GM12875 (cell line): ENCODE data around the gene CD226.
A peak's percentile ranks its signal among the peaks of the same experiment; 100 is the strongest.

ENCODE experiments used
- H3K4me3 ChIP-seq: one replicate; pipeline ENCODE4 v1.5.1; 2011; ENCODE audit warnings: low read depth, low read length, control low read depth
- TF ChIP-seq, protein P1 (sequence below): IDR thresholded peaks from 2 replicates; pipeline ENCODE4 v1.5.1; 2011; ENCODE audit warnings: low read depth, mild to moderate bottlenecking, control low read depth, inconsistent platforms, low read length, moderate library complexity, borderline replicate concordance; ENCODE audit not compliant: insufficient read depth

Gene CD226

DNA sequence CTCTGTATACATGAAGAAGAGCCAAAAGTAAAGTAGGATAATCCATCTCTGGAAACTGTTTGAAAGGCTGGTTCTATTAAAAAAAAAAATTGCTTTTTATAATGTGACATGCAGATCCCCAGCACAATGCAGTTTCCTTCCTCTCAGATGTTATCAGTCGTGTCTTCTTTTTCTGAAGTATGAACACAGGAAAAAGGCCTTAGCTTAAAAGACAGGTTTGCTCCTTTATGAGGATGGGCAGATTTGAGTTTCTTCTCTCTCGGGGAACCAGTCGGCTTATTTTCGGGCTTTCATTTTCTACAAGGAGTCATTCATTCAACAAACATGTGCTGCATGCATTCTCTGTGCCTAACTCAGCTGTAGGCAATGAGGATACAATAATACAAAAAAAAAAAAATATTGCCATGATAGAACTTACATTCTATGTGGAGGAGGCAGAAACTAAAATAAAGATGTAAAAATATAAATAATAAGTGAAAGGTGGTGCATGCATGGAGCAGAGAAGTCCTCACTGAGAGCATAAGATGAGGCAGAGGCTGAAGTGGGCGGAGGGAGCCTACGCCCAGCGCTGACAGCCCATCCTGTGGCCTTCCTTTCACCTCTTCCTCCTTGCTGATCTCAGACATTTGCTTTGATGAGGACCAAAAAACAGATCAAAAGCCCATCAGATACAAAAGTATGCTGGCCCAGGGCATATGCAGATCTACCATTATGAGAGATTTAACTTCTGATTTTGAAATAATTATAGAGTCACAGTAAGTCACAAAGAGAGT is at the start of gene CD226:
TSS of gene CD226 (minus strand) at position 513 of the 773 bp plus-strand sequence. CDS start at position 46, 467 bp downstream.
- TF ChIP-seq, protein P1, sequence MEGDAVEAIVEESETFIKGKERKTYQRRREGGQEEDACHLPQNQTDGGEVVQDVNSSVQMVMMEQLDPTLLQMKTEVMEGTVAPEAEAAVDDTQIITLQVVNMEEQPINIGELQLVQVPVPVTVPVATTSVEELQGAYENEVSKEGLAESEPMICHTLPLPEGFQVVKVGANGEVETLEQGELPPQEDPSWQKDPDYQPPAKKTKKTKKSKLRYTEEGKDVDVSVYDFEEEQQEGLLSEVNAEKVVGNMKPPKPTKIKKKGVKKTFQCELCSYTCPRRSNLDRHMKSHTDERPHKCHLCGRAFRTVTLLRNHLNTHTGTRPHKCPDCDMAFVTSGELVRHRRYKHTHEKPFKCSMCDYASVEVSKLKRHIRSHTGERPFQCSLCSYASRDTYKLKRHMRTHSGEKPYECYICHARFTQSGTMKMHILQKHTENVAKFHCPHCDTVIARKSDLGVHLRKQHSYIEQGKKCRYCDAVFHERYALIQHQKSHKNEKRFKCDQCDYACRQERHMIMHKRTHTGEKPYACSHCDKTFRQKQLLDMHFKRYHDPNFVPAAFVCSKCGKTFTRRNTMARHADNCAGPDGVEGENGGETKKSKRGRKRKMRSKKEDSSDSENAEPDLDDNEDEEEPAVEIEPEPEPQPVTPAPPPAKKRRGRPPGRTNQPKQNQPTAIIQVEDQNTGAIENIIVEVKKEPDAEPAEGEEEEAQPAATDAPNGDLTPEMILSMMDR: no peak
- peak within 1 kb of the TSS; percentile 60 for H3K4me3 ChIP-seq

DNA sequence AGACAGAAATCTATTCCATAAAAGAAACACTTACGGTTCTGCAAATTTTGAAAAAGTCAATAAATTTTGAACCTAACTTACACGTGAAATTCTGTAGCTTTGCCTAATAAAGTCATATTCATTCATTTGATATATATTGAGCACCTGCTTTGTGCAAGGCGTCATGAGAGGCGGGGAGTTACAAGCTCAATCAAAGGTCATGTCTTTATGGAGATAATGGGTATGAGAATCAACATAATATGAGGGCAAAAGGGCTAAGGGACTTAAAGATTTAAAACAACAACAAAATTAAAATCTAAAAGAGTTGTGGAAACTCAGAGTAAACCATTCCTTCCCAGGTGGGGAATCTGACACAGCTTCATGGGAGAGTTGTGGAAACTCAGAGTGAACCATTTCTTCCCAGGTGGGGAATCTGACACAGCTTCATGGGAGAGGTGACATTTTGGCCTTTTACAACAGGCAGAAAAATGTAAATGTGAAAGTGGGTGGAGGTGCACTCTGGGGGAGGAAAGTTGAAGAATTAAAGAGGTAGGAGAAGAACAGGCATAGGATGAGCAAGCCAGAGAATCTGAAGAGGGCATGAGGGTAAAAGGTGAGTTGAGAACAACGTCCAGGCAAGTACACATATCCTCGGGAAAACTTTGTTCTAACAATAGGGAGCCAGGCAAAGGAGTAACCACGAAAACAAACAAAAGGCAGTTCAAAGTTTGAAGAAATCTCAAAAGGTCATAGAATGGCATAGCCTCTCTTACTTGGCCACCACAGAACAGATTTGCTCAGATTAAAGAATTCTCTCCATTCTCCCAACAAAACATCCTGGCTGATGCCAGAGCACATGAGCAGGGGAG is 49.5 kb upstream of the CD226 start:
- TF ChIP-seq, protein P1: no peak

DNA sequence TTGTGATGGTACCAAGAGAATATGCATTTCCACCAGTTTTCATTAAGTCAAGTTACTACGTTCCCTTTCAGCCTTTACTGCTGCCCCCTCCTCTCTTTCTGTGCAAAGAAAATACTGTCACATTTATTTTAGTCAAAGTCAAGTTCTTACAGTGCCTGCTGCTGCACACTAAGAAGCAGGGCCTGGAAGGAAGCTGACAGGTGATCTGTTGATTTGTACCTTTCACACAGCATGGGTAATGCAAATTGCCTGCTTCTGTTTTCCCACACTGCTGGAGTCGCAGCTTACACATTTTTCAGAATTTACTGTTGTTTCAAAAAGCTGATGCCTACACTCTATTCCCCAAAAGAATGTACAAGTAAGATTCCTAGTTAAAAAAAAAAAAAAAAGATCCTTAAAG is 48.7 kb upstream of the CD226 start:
- no peak overlapping the region for H3K4me3 ChIP-seq
- TF ChIP-seq, protein P1: no peak

More for the DNA sequence above, 49.5 kb upstream of the CD226 start:
- no peak overlapping the region for H3K4me3 ChIP-seq

DNA sequence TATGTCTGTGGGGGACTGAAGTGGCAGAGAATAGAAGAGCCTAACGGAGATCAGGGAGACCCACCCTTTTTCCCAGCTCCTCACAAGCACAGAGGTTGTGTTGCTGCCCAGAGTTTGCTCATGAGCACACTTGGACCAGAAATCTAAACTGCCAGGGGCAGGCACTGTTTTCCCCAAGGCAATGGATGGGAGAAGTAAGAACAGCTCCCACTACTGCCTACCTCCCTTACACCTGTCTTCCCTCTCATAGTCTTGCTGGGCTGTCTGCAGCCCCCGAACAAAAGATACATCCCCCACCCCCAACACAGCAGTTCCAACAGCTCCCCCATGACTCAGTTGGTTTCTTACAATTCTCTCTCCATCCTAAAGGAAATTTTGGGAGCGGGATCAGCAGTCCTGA is 48.1 kb upstream of the CD226 start:
- TF ChIP-seq, protein P1: no peak
- H3K4me3 ChIP-seq: no peak overlapping the region

DNA sequence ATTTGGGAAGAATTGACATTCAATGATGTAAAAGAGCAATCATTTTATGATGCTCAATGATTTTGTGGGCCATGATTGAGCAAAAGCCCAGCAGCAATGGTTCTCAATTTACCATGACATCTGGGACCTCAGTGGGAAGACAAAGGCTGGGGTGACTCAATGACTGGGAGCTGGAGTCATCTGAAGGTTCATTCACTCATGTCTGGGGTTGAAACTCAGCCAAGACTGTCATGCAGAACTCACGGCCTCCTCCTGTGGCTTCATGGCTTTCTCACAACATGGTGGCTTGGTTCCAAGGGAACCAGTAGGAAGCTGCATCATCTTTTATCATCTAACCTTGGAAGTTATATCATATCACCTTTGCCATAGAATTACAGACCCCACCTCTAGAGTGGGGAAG is 45.1 kb upstream of the CD226 start:
- no peak overlapping the region for H3K4me3 ChIP-seq
- TF ChIP-seq, protein P1: no peak

DNA sequence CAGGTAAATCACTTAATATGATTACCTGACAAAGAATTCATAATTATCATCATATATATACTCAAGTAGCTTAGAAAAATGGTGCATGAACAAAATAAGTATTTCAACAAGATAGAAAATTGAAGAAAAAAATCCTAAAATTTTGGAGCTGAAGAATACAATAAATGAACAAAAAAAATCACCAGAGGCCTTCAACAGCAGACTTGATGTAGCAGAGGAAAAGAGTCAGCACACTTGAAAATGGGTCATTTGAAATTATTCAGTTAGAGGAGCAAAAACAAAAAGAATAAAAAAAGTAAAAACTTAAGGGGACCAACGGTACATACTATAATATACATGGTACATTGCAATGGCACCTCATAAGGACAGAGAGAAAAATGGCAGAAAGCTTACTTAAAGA is 40.2 kb upstream of the CD226 start:
- TF ChIP-seq, protein P1: no peak
- no peak overlapping the region for H3K4me3 ChIP-seq
